Neural cell (in vitro differentiated cells): ENCODE measurements around the gene RSRC1. TPM values are rescaled to one million over a fixed set of nuclear protein-coding genes. Genes with fewer than 3 reads are reported as not detected.

Experiments used
- H2AFZ ChIP-seq: fragments of 200-600, 300-800 bp; sonication (generic), shearing (Covaris generic); 2 replicates; pipeline ENCODE4 v1.6.0; 2014; ENCODE audit warnings: low read depth, mild to moderate bottlenecking, antibody characterized with exemption, low read length, moderate library complexity
- H3F3A ChIP-seq: fragments of 200-600 bp; shearing (Covaris generic); 2 replicates; pipeline ENCODE4 v1.6.1; 2016; ENCODE audit warnings: mild to moderate bottlenecking, moderate library complexity, mixed read lengths, antibody characterized with exemption, low read length; ENCODE audit not compliant: insufficient read depth, poor library complexity, severe bottlenecking
- H3K27ac ChIP-seq: fragments of 200-600, 300-800 bp; sonication (generic), shearing (Covaris generic); 2 replicates; pipeline ENCODE4 v1.5.1; 2014; ENCODE audit warnings: mild to moderate bottlenecking, low read length, moderate library complexity
- H3K27me3 ChIP-seq: fragments of 300-800, 200-600 bp; sonication (generic), shearing (Covaris generic); 2 replicates; pipeline ENCODE4 v1.6.0; 2014; ENCODE audit warnings: mild to moderate bottlenecking, low read depth, low read length, moderate library complexity; ENCODE audit not compliant: insufficient read depth
- H3K36me3 ChIP-seq: fragments of 300-800, 200-600 bp; sonication (generic), shearing (Covaris generic); 2 replicates; pipeline ENCODE4 v1.5.1; 2014; ENCODE audit warnings: mild to moderate bottlenecking, antibody characterized with exemption, low read length, moderate library complexity; ENCODE audit not compliant: insufficient read depth
- H3K4me2 ChIP-seq: fragments of 300-800, 200-600 bp; sonication (generic), shearing (Covaris generic); 2 replicates; pipeline ENCODE4 v1.6.0; 2014; ENCODE audit warnings: mild to moderate bottlenecking, low read length
- H3K4me3 ChIP-seq: fragments of 300-800, 200-600 bp; sonication (generic), shearing (Covaris generic); 2 replicates; pipeline ENCODE4 v1.5.1; 2014; ENCODE audit warnings: mild to moderate bottlenecking, low read length, moderate library complexity
- H3K79me2 ChIP-seq: fragments of 200-600 bp; shearing (Covaris generic); replicated peaks from 2 replicates; pipeline ENCODE4 v1.6.0; 2014; ENCODE audit warnings: mild to moderate bottlenecking, low read length, moderate library complexity; ENCODE audit not compliant: insufficient read depth
- H3K9ac ChIP-seq: fragments of 300-800, 200-600 bp; sonication (generic), shearing (Covaris generic); 2 replicates; pipeline ENCODE4 v1.6.1; 2016; ENCODE audit warnings: mild to moderate bottlenecking, low read length, mixed read lengths
- H3K9me2 ChIP-seq: fragments of 200-600 bp; shearing (Covaris generic); 2 replicates; pipeline ENCODE4 v1.6.1; 2016; ENCODE audit warnings: mild to moderate bottlenecking, low read length, mixed read lengths; ENCODE audit not compliant: insufficient read depth
- H3K9me3 ChIP-seq: fragments of 200-600, 300-800 bp; sonication (generic), shearing (Covaris generic); 2 replicates; pipeline ENCODE4 v1.6.1; 2016; ENCODE audit warnings: mild to moderate bottlenecking, mixed run types, low read length, moderate library complexity, mixed read lengths
- H4K20me1 ChIP-seq: fragments of 200-600 bp; shearing (Covaris generic); 2 replicates; pipeline ENCODE4 v1.6.1; 2016; ENCODE audit warnings: mild to moderate bottlenecking, mixed run types; ENCODE audit not compliant: insufficient read depth
- EP300 ChIP-seq: fragments of 450-650 bp; conservative IDR thresholded peaks from 2 replicates; pipeline ENCODE4 v1.6.1; 2014; ENCODE audit warnings: antibody characterized with exemption, mild to moderate bottlenecking, moderate library complexity; ENCODE audit not compliant: poor library complexity, severe bottlenecking
- EZH2 ChIP-seq: fragments of 200-600, 300-800 bp; shearing (Covaris generic), sonication (generic); IDR thresholded peaks from 2 replicates; pipeline ENCODE4 v1.6.1; 2014; ENCODE audit warnings: antibody characterized with exemption, low read length, borderline replicate concordance, mild to moderate bottlenecking; ENCODE audit not compliant: insufficient read depth, poor library complexity, severe bottlenecking
- MXI1 ChIP-seq: fragments of 450-650 bp; conservative IDR thresholded peaks from 2 replicates; pipeline ENCODE4 v1.6.1; 2014; ENCODE audit warnings: antibody characterized with exemption, mild to moderate bottlenecking; ENCODE audit not compliant: poor library complexity, severe bottlenecking
- POLR2AphosphoS5 ChIP-seq: IDR thresholded peaks from 2 replicates; pipeline ENCODE4 v1.6.1; 2012
- RAD21 ChIP-seq: fragments of 450-650 bp; conservative IDR thresholded peaks from 2 replicates; pipeline ENCODE4 v1.6.1; 2014; ENCODE audit warnings: antibody characterized with exemption, mild to moderate bottlenecking, moderate library complexity
- SMC3 ChIP-seq: fragments of 450-650 bp; conservative IDR thresholded peaks from 2 replicates; pipeline ENCODE4 v1.6.1; 2014; ENCODE audit warnings: antibody characterized with exemption, mild to moderate bottlenecking, moderate library complexity; ENCODE audit not compliant: poor library complexity
- TAF1 ChIP-seq: IDR thresholded peaks from 2 replicates; pipeline ENCODE4 v1.6.1; 2012; ENCODE audit warnings: low read depth
- polyA plus RNA-seq: library from polyadenylated mRNA; depleted of rRNA; stranded (reverse); fragments of >200 nt; gene quantifications from 2 replicates; pipeline ENCODE4 v1.2.3, GENCODE V29; 2014
- TF ChIP-seq, protein P1 (sequence below): fragments of 450-650 bp; IDR thresholded peaks from 2 replicates; pipeline ENCODE4 v1.5.1; 2014; ENCODE audit warnings: antibody characterized with exemption, mild to moderate bottlenecking, moderate library complexity; ENCODE audit not compliant: poor library complexity, severe bottlenecking
- TF ChIP-seq, protein P2 (sequence below): IDR thresholded peaks from 2 replicates; pipeline ENCODE4 v1.6.1; 2012; ENCODE audit warnings: borderline replicate concordance

Gene RSRC1
- polyA plus RNA-seq, 1 donor from 2014 or later: 28.1 TPM

DNA sequence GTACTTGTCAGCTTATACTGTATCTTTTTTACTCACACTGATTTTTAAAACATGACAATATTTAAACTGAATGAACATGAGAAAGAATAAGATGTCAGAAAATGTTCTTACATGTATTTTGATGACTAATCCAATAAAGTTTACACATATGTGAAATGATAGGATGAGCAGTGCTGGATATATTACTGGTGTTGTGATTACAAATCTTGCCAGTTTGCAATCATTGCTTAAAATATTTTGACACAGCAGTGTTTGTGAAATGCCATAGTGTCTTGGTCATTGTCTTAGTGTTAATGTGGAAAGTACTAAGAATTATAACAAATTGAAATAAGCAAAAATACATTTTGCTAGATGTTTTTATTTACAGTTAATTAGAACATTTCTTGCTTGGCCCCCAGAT lies 342.4 kb downstream of the RSRC1 start:
- Histone ChIP-seq H3K27me3 (no peaks in the 10 kb centered on the region), H3K4me2 (no peak overlapping the region), H3K27ac (no peak overlapping the region), H3K9me2 (no peaks in the 10 kb centered on the region), H3K79me2 (no peaks in the 10 kb centered on the region), H3K36me3 (no peaks in the 10 kb centered on the region), H3F3A (no peaks in the 10 kb centered on the region), H3K9me3 (no peaks in the 10 kb centered on the region), H4K20me1 (no peaks in the 10 kb centered on the region), H3K9ac (no peak overlapping the region), H2AFZ (no peak overlapping the region), H3K4me3 (no peak overlapping the region)
- TF ChIP-seq SMC3 (no peak), EZH2 (no peak), RAD21 (no peak), EP300 (no peak), MXI1 (no peak), TAF1 (no peak), POLR2AphosphoS5 (no peak)
- TF ChIP-seq, protein P1, sequence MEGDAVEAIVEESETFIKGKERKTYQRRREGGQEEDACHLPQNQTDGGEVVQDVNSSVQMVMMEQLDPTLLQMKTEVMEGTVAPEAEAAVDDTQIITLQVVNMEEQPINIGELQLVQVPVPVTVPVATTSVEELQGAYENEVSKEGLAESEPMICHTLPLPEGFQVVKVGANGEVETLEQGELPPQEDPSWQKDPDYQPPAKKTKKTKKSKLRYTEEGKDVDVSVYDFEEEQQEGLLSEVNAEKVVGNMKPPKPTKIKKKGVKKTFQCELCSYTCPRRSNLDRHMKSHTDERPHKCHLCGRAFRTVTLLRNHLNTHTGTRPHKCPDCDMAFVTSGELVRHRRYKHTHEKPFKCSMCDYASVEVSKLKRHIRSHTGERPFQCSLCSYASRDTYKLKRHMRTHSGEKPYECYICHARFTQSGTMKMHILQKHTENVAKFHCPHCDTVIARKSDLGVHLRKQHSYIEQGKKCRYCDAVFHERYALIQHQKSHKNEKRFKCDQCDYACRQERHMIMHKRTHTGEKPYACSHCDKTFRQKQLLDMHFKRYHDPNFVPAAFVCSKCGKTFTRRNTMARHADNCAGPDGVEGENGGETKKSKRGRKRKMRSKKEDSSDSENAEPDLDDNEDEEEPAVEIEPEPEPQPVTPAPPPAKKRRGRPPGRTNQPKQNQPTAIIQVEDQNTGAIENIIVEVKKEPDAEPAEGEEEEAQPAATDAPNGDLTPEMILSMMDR: no peak
- TF ChIP-seq, protein P2, sequence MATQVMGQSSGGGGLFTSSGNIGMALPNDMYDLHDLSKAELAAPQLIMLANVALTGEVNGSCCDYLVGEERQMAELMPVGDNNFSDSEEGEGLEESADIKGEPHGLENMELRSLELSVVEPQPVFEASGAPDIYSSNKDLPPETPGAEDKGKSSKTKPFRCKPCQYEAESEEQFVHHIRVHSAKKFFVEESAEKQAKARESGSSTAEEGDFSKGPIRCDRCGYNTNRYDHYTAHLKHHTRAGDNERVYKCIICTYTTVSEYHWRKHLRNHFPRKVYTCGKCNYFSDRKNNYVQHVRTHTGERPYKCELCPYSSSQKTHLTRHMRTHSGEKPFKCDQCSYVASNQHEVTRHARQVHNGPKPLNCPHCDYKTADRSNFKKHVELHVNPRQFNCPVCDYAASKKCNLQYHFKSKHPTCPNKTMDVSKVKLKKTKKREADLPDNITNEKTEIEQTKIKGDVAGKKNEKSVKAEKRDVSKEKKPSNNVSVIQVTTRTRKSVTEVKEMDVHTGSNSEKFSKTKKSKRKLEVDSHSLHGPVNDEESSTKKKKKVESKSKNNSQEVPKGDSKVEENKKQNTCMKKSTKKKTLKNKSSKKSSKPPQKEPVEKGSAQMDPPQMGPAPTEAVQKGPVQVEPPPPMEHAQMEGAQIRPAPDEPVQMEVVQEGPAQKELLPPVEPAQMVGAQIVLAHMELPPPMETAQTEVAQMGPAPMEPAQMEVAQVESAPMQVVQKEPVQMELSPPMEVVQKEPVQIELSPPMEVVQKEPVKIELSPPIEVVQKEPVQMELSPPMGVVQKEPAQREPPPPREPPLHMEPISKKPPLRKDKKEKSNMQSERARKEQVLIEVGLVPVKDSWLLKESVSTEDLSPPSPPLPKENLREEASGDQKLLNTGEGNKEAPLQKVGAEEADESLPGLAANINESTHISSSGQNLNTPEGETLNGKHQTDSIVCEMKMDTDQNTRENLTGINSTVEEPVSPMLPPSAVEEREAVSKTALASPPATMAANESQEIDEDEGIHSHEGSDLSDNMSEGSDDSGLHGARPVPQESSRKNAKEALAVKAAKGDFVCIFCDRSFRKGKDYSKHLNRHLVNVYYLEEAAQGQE: no peak

DNA sequence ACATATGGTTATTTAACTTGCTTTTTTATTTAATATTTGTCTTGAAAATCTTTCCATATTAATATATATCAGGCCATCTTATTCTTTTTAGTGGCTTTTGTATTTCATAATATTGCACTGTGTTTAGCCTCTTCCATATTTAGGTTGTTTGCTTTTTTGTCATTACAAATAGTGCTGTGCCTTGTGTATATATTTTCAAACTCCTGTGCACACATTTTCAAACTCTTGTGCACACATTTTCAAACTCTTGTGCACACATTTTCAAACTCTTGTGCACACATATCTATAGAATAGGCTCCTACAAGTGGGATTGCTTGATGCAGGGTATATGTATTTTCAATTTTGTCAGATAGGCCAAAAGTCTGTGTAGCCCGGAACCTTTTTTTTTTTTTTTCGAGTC lies 343.1 kb downstream of the RSRC1 start:
- H3K9me2 ChIP-seq: no peaks in the 10 kb centered on the region
- H3K27me3 ChIP-seq: no peaks in the 10 kb centered on the region
- no peaks in the 10 kb centered on the region for H3K9me3 ChIP-seq
- no peak overlapping the region for H3K9ac ChIP-seq
- no peak overlapping the region for H2AFZ ChIP-seq
- no peak overlapping the region for H3K27ac ChIP-seq
- no peaks in the 10 kb centered on the region for H4K20me1 ChIP-seq
- TF ChIP-seq SMC3 (no peak), POLR2AphosphoS5 (no peak), EZH2 (no peak), RAD21 (no peak), MXI1 (no peak), TAF1 (no peak), EP300 (no peak)
- TF ChIP-seq, protein P2: no peak
- TF ChIP-seq, protein P1: no peak
- no peak overlapping the region for H3K4me2 ChIP-seq
- H3F3A ChIP-seq: no peaks in the 10 kb centered on the region
- no peak overlapping the region for H3K4me3 ChIP-seq
- H3K79me2 ChIP-seq: no peaks in the 10 kb centered on the region
- H3K36me3 ChIP-seq: no peaks in the 10 kb centered on the region
